HepG2 (cell line): ENCODE measurements around the gene CTTNBP2NL. TPM values are rescaled to one million over a fixed set of nuclear protein-coding genes. Genes with fewer than 3 reads are reported as not detected.

ENCODE experiments used
- ATAC-seq: fragments of 200-7000 bp; cut with Tn5 transposase; 3 replicates; pipeline ENCODE4 v1.9.1; 2020; ENCODE audit warnings: mild to moderate bottlenecking, moderate library complexity
- BruUV-seq: library from RNA; stranded (reverse); fragments of 400-500 nt; replicated peaks from 2 replicates; lab custom pipeline; 2021; lab: Mats Ljungman, UMichigan
- CTCF ChIA-PET: fragments of 300-600 bp; formaldehyde crosslinking; extraction: SDS; loops from one replicate; lab custom pipeline; 2021; ENCODE audit warnings: low total read pairs, inconsistent platforms, low intra/inter-chr PET ratio; lab: Yijun Ruan, JAX
- POLR2A ChIA-PET: fragments of 350-600 bp; sonication (Branson Sonifier 250); formaldehyde crosslinking; loops from one replicate; lab custom pipeline; 2020; ENCODE audit warnings: antibody characterized with exemption, inconsistent platforms; lab: Yijun Ruan, JAX
- DNase-seq: peaks from one replicate; pipeline ENCODE4 v3.0.0-alpha.2; 2015; ENCODE audit warnings: low spot score
- FAIRE-seq: peaks from 3 replicates; lab custom pipeline; 2011; peaks lifted over from hg19 to GRCh38; lab: Jason Lieb, UNC
- H2AFZ ChIP-seq: one replicate; pipeline ENCODE4 v1.6.1; 2011; ENCODE audit warnings: low read length, inconsistent platforms
- H3K27ac ChIP-seq: fragments of 300-600 bp; 3 replicates; pipeline ENCODE4 v1.8.0; 2011; ENCODE audit warnings: mixed run types, mild to moderate bottlenecking, mixed read lengths, low read length, inconsistent platforms; ENCODE audit not compliant: insufficient read depth; ENCODE audit errors: extremely low read length
- H3K27me3 ChIP-seq, 2 experiments: fragments of 200-600 bp in 1 of 2; 2 replicates in 1 of 2; 3 replicates in 1 of 2; pipeline versions ENCODE4 v1.6.0 to v1.8.0; 2011; ENCODE audit warnings: low read length in 2 of 2, mild to moderate bottlenecking in 2 of 2, moderate library complexity in 2 of 2, inconsistent platforms in 1 of 2; ENCODE audit not compliant: insufficient read depth in 2 of 2, control insufficient read depth in 1 of 2
- H3K36me3 ChIP-seq, 2 experiments: fragments of 200-600 bp in 1 of 2; replicated peaks in 1 of 2; 2 replicates in 1 of 2; 3 replicates in 1 of 2; pipeline versions ENCODE4 v1.5.1 to v1.8.0; 2011; ENCODE audit warnings: low read length in 2 of 2, inconsistent platforms in 1 of 2; ENCODE audit not compliant: insufficient read depth in 2 of 2, control insufficient read depth in 1 of 2
- H3K4me1 ChIP-seq: 2 replicates; pipeline ENCODE4 v1.5.1; 2012; ENCODE audit warnings: low read length, inconsistent platforms; ENCODE audit not compliant: insufficient read depth
- H3K4me2 ChIP-seq: 2 replicates; pipeline ENCODE4 v1.6.0; 2011; ENCODE audit warnings: low read depth, low read length, inconsistent platforms
- H3K4me3 ChIP-seq, 3 experiments: fragments of 200-600 bp in 1 of 3; sonication (generic), shearing (Covaris generic) in 1 of 3; replicated peaks in 1 of 3; 2 replicates each; pipeline ENCODE4 v1.5.1; 2011 to 2016; ENCODE audit warnings: low read length in 3 of 3, inconsistent platforms in 2 of 3, low read depth in 2 of 3, mild to moderate bottlenecking in 2 of 3, control low read depth in 1 of 3, mixed read lengths in 1 of 3; ENCODE audit not compliant: insufficient read depth in 1 of 3
- H3K79me2 ChIP-seq: one replicate; pipeline ENCODE4 v1.6.1; 2011; ENCODE audit warnings: low read length, inconsistent platforms; ENCODE audit not compliant: insufficient read depth
- H3K9ac ChIP-seq: 2 replicates; pipeline ENCODE4 v1.6.0; 2011; ENCODE audit warnings: mild to moderate bottlenecking, low read depth, low read length, inconsistent platforms; ENCODE audit not compliant: insufficient read depth
- H3K9me3 ChIP-seq: 2 replicates; pipeline ENCODE4 v1.5.1; 2012; ENCODE audit warnings: mild to moderate bottlenecking, low read length
- H4K20me1 ChIP-seq: 2 replicates; pipeline ENCODE4 v1.6.0; 2011; ENCODE audit warnings: inconsistent platforms, mild to moderate bottlenecking, low read length, moderate library complexity; ENCODE audit not compliant: insufficient read depth
- ATF7 ChIP-seq, 2 experiments: fragments of 450-650 bp in 1 of 2; sonication (generic) in 1 of 2; formaldehyde crosslinking in 1 of 2; IDR thresholded peaks; 2 replicates each; pipeline versions ENCODE4 v1.4.0 to v1.6.1; 2016 to 2020; ENCODE audit warnings: antibody characterized with exemption in 1 of 2, mild to moderate bottlenecking in 1 of 2, missing genetic modification reagents in 1 of 2
- E2F1 ChIP-seq: sonication (generic); formaldehyde crosslinking; IDR thresholded peaks from 2 replicates; pipeline ENCODE4 v1.5.0; 2020; ENCODE audit warnings: missing genetic modification reagents
- ELF1 ChIP-seq: sonication (generic); formaldehyde crosslinking; IDR thresholded peaks from 2 replicates; pipeline ENCODE4 v1.4.0; 2020; ENCODE audit warnings: missing genetic modification reagents
- GLI4 ChIP-seq: sonication (generic); formaldehyde crosslinking; IDR thresholded peaks from 2 replicates; pipeline ENCODE4 v1.5.1; 2020; ENCODE audit warnings: missing genetic modification reagents, mild to moderate bottlenecking, moderate library complexity, borderline replicate concordance
- MAFK ChIP-seq, 2 experiments: IDR thresholded peaks in 1 of 2; conservative IDR thresholded peaks in 1 of 2; 2 replicates each; pipeline ENCODE4 v1.6.1; 2011; ENCODE audit warnings: improper control_type of control experiment in 2 of 2, low read length in 2 of 2
- PHF8 ChIP-seq: sonication (generic); formaldehyde crosslinking; IDR thresholded peaks from 2 replicates; pipeline ENCODE4 v1.5.0; 2020; ENCODE audit warnings: missing genetic modification reagents
- SAP130 ChIP-seq: IDR thresholded peaks from 2 replicates; pipeline ENCODE4 v1.6.1; 2016; ENCODE audit warnings: low read depth
- SOX13 ChIP-seq, 3 experiments: fragments of 450-650 bp in 1 of 3; sonication (generic) in 1 of 3; formaldehyde crosslinking in 1 of 3; IDR thresholded peaks in 2 of 3; conservative IDR thresholded peaks in 1 of 3; 2 replicates each; pipeline versions ENCODE4 v1.5.0 to v1.6.1; 2016 to 2020; ENCODE audit warnings: antibody characterized with exemption in 1 of 3, mild to moderate bottlenecking in 1 of 3, missing compliant biosample characterization in 1 of 3, missing genetic modification reagents in 1 of 3, moderate library complexity in 1 of 3
- ZMYM4 ChIP-seq: sonication (generic); formaldehyde crosslinking; IDR thresholded peaks from 2 replicates; pipeline ENCODE4 v1.8.1; 2023; ENCODE audit warnings: mild to moderate bottlenecking, missing genetic modification reagents
- ZNF276 ChIP-seq: sonication (generic); formaldehyde crosslinking; IDR thresholded peaks from 2 replicates; pipeline ENCODE4 v1.4.0; 2020; ENCODE audit warnings: mild to moderate bottlenecking, low read depth, missing genetic modification reagents
- ZNF572 ChIP-seq: sonication (generic); formaldehyde crosslinking; IDR thresholded peaks from 2 replicates; pipeline ENCODE4 v1.5.1; 2020; ENCODE audit warnings: mild to moderate bottlenecking, missing genetic modification reagents
- ZNF776 ChIP-seq: sonication (generic); formaldehyde crosslinking; IDR thresholded peaks from 2 replicates; pipeline ENCODE4 v1.4.0; 2020; ENCODE audit warnings: mild to moderate bottlenecking, missing genetic modification reagents
- WGBS: methylation state at CpG from one replicate; pipeline ENCODE4 v1.1.6; 2017; ENCODE audit warnings: low lambda C conversion rate; 5-methylcytosine and 5-hydroxymethylcytosine counted together
- in situ Hi-C: cut with HindIII; loops from 2 replicates; pipeline ENCODE4 v1.10.0; 2017; ENCODE audit warnings: low pct_unique_long_range_greater_than_20kb; ENCODE audit not compliant: extremely low pct_ligation_motif_present
- intact Hi-C: fragments of 100-400 bp; cut with micrococcal nuclease; formaldehyde crosslinking; loops from one replicate; pipeline ENCODE4 v1.10.0; 2022; ENCODE audit not compliant: unreplicated experiment
- polyA plus RNA-seq, 8 experiments: library from polyadenylated mRNA; depleted of rRNA in 3 of 8; stranded (reverse) in 7 of 8; unstranded in 1 of 8; fragments of >200 nt; fragmentation: Illumina TruSeq in 4 of 8; extraction: Trizol in 4 of 8; gene quantifications; 2 replicates each; pipeline versions ENCODE4 v1.2.1 to v1.2.3, GENCODE V29; 2011 to 2016; ENCODE audit warnings: low read depth in 4 of 8, missing spikeins in 1 of 8, mixed read lengths in 1 of 8; ENCODE audit not compliant: insufficient read depth in 1 of 8
- total RNA-seq, 5 experiments: library from RNA; depleted of rRNA; stranded (reverse); fragments of >200 nt; fragmentation: Illumina TruSeq; extraction: Trizol; gene quantifications; 2 replicates each; pipeline ENCODE4 v1.2.3, GENCODE V29; 2016; ENCODE audit warnings: low read depth in 1 of 5
- TF ChIP-seq, protein P1 (sequence below): sonication (generic); formaldehyde crosslinking; IDR thresholded peaks from 2 replicates; pipeline ENCODE4 v1.9.0; 2022; ENCODE audit warnings: missing genetic modification reagents, mild to moderate bottlenecking, borderline replicate concordance
- TF ChIP-seq, protein P2 (sequence below): sonication (generic); formaldehyde crosslinking; IDR thresholded peaks from 2 replicates; pipeline ENCODE4 v1.8.1; 2023; ENCODE audit warnings: mild to moderate bottlenecking, missing genetic modification reagents

The CTTNBP2NL gene
- total and polyA plus RNA-seq, 2 of the 13 experiments (the other 11 are each of a cell fraction or from before 2014, with no cell fraction given) = 2.1 to 4.1 TPM

GRCh38 chr1:112501810-112502641 lies 106.0 kb downstream of the CTTNBP2NL start (continued):
- TF ChIP-seq, protein P1, sequence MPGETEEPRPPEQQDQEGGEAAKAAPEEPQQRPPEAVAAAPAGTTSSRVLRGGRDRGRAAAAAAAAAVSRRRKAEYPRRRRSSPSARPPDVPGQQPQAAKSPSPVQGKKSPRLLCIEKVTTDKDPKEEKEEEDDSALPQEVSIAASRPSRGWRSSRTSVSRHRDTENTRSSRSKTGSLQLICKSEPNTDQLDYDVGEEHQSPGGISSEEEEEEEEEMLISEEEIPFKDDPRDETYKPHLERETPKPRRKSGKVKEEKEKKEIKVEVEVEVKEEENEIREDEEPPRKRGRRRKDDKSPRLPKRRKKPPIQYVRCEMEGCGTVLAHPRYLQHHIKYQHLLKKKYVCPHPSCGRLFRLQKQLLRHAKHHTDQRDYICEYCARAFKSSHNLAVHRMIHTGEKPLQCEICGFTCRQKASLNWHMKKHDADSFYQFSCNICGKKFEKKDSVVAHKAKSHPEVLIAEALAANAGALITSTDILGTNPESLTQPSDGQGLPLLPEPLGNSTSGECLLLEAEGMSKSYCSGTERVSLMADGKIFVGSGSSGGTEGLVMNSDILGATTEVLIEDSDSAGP (CRISPR knock-in tag) = 0 out of 2 replicates have a peak, but pooled peaks have one; percentile 56
- TF ChIP-seq ELF1 (CRISPR knock-in tag) = 0 out of 2 replicates have a peak, but pooled peaks have one; percentile 9

DNA sequence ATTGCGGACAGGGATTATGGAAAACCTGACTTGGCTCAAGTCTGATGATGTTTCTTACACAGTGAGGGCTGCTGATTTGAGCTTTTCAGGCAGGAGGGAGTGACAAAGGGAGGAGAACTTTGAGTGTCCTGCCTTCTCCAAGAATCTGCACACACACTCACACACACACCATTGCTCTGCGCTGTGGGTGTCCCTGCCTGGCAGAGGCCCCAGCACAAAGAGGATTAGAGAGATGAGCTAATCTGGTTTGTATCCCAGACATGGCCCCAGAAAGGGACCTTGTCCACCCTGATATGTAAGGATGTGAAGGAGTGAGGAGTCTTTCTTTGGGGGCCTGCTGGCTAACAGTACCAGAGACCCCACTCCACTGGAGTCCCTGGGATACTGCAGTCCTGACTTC lies 106.8 kb downstream of the CTTNBP2NL start:
- in situ Hi-C loops = loop anchor here (10.0 kb wide), 1 partner anchor 202 kb away; the partner anchor contains the start of gene RHOC
- Histone ChIP-seq H3K9me3 (no peaks in the 10 kb centered on the region), H3K36me3 (no peaks in the 10 kb centered on the region), H3K9ac (no peak overlapping the region), H4K20me1 (no peaks in the 10 kb centered on the region), H3K27ac (no peak overlapping the region), H3K4me2 (peak overlapping the region; percentile 81; the same call in 1 of the 2 replicates), H3K27me3 (peaks cover 10 to 63% of the 10 kb centered on the region in 2 experiments; a peak in 4 of 5 replicates), H3K79me2 (no peaks in the 10 kb centered on the region), H2AFZ (no peak overlapping the region), H3K4me1 (peaks cover 17% of the 10 kb centered on the region), H3K4me3 (no peak overlapping the region)
- 94% methylated on average over 1 of the region's 2 CpGs for WGBS
- POLR2A ChIA-PET = no interaction called here
- intact Hi-C loops = no loop called here
- no peak for DNase-seq
- no peak for FAIRE-seq
- no TSS peak for BruUV-seq
- ATAC-seq = peak; percentile 8; the same call in 1 of the 3 replicates
- CTCF ChIA-PET = no interaction called here
- TF ChIP-seq SOX13 (IDR thresholded peaks at IDR 0.05) (no peak), SOX13 (CRISPR knock-in tag; conservative IDR thresholded peaks at IDR 0.05 in 1 of 2, IDR thresholded peaks at IDR 0.05 in 1 of 2) (no peak), PHF8 (CRISPR knock-in tag) (no peak), ATF7 (IDR thresholded peaks at IDR 0.05) (no peak), ATF7 (CRISPR knock-in tag; IDR thresholded peaks at IDR 0.05) (no peak), GLI4 (CRISPR knock-in tag) (no peak), ZNF276 (CRISPR knock-in tag) (no peak), ZMYM4 (CRISPR knock-in tag) (no peak), ZNF776 (CRISPR knock-in tag) (no peak), E2F1 (CRISPR knock-in tag) (no peak), MAFK (conservative IDR thresholded peaks at IDR 0.05 in 1 of 2, IDR thresholded peaks at IDR 0.05 in 1 of 2; ENCODE audit: low read length in 2 of 2) (no peak), ZNF572 (no peak), SAP130 (CRISPR knock-in tag) (no peak)
- TF ChIP-seq, protein P2, sequence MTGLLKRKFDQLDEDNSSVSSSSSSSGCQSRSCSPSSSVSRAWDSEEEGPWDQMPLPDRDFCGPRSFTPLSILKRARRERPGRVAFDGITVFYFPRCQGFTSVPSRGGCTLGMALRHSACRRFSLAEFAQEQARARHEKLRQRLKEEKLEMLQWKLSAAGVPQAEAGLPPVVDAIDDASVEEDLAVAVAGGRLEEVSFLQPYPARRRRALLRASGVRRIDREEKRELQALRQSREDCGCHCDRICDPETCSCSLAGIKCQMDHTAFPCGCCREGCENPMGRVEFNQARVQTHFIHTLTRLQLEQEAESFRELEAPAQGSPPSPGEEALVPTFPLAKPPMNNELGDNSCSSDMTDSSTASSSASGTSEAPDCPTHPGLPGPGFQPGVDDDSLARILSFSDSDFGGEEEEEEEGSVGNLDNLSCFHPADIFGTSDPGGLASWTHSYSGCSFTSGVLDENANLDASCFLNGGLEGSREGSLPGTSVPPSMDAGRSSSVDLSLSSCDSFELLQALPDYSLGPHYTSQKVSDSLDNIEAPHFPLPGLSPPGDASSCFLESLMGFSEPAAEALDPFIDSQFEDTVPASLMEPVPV (CRISPR knock-in tag) = no peak
